Stomach (tissue), 4 donors: ENCODE results near the gene MZT2B.
"Not testable (repeated sequence)": the region's sequence is repeated elsewhere in the genome, so short reads cannot be mapped to it uniquely, and the experiment has no call there.

Source experiments
- CTCF ChIP-seq, 7 experiments: fragments of 450-650 bp in 4 of 7; fragments of 200-600 bp in 3 of 7; sonication (generic) in 3 of 7; IDR thresholded peaks; one replicate each; pipeline ENCODE4 v1.5.1; 2016 to 2019; ENCODE audit warnings: antibody characterized with exemption in 7 of 7, control low read depth in 2 of 7, mild to moderate bottlenecking in 1 of 7
- EP300 ChIP-seq: sonication (generic); formaldehyde crosslinking; IDR thresholded peaks from one replicate; pipeline ENCODE4 v1.6.1; 2017; ENCODE audit warnings: antibody characterized with exemption
- POLR2A ChIP-seq, 4 donors: fragments of 450-650 bp; IDR thresholded peaks; one replicate each; pipeline ENCODE4 v1.6.1; 2016; ENCODE audit warnings: antibody characterized with exemption in 4 of 4, control low read depth in 2 of 4, mild to moderate bottlenecking in 1 of 4, moderate library complexity in 1 of 4

- not testable (repeated sequence) for TF ChIP-seq EP300; POLR2A (IDR thresholded peaks at IDR 0.05)
- TF ChIP-seq CTCF (IDR thresholded peaks at IDR 0.05): peak in 4 of 7 experiments; percentile 23 to 94 (median 80)
Observed at GRCh38 chr2:130181880-130182682, at the start of gene MZT2B.
